Endometrium (tissue), 2 donors: ENCODE results near the gene SUSD4.
"Not testable (repeated sequence)": the region's sequence is repeated elsewhere in the genome, so short reads cannot be mapped to it uniquely, and the experiment has no call there.

Source experiments
- FAIRE-seq: peaks from 2 replicates; lab custom pipeline; 2012; peaks lifted over from hg19 to GRCh38; lab: Jason Lieb, UNC
- donor health status: control.
- donor health status: control.

SUSD4 gene

DNA sequence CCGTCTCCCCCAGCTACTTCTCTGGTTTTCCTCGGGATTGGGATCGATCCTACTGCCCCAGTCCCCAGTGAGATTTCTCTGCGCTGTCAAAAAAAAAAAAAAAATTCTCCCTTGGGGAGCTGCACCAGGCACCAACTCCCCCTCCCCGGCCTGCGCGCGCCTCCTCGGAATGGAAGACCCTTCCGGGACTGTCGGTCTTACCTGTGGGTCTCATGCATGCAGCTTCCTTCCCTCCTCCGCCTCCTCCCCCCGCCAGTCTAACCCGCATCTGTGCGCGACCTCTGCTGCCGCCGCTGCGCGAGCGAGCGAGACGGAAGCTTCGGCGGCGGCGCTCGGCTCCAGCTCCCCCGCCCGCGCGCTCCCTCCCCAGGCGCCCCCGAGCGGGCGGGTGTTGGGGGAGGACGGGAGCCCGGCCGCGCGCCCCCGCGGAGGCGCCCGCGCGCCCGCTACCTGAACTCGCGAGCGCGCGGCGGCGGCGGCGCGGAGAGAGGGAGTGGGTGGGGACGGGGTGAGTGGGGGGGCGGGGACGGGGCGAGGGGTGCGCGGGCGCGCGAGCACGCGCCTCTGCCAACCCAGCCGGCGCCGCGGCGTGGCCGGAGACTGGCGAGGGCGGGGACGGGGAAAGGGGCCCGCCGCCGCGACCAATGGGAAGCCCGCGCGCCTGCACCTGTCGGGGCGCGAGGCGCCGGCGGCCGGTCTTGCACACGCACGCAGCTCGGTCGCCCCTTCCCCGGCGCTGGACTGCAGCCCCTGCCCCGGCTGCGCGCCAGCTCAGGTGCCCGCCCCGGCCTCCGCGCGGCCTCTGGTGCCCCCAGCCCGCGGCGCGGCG, at the start of gene SUSD4:
Gene SUSD4, minus strand, starts transcription at position 321 of the 829 bp plus-strand sequence. CDS start 751 bp downstream, outside the sequence.
- no peak for FAIRE-seq

DNA sequence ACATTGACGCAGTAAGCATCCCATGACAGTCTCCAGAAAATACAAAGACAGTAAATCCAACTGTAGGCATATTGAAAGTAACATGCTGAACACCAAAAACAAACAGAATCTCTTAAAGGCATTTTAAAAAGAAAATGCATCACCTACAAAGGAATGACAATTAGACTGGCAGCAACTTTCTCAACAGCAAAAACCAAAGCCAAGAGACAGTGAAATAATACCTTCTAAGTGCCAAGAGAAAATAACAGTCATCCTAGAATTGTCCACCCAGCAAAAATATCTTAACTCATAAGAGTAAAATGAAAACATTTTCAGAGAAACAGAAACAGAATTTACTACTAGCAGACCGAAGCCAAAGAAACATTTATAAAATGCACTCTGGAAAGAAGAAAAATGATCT, 49.2 kb upstream of the SUSD4 start:
- FAIRE-seq, result no peak

- no peak for FAIRE-seq
Observed at GRCh38 chr1:223411710-223412109, 47.7 kb upstream of the SUSD4 start.

GRCh38 chr1:223411309-223411708, 47.3 kb upstream of the SUSD4 start:
- FAIRE-seq, result no peak

GRCh38 chr1:223410036-223410435, 46.1 kb upstream of the SUSD4 start:
- no peak for FAIRE-seq

DNA sequence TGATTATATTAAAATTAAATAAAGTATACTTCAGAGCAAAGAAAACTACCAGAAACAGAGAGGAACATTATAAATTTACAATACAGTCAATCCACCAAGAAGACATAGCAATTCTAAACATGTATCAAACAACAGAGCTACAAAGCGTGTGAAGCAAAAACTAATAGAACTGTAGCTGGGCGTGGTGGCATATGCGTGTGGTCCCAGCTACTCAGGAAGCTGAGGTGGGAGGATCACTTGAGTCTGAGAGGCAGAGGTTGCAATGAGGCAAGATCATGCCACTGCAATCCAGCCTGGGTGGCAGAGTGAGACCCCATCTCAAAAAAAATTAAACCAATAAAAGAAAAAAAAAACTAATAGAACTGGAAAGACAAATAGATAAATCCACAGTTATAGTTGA, 41.5 kb upstream of the SUSD4 start:
- no peak for FAIRE-seq

DNA sequence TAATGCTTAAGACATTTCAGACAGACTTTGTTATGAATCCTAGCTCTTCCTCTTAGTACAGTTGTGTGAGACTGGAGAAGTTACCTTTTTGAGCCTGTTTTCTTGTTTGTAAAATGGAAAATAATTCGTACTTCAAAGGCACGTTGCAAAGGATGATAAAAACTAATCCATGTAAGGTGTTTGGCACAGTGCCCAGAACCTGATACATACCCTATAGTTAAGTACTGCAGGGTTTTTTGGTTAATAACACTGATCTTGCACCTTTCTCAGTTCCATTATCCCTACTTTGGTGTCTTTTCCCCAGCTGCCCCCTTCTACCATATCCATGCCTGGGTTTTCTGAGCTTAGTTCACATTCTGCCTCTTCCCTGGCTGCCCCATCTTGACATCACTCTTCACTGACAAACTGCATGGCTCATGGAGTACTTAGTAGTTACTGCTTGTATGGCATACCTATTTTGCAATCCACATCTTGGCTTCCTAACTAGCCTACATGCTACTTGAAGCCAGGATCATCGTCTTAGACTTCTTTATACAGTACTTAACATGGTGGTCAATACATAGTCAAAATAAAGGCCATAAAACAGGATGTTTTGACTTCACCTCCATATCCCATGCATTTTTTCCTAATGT, 39.3 kb upstream of the SUSD4 start:
- no peak for FAIRE-seq

DNA sequence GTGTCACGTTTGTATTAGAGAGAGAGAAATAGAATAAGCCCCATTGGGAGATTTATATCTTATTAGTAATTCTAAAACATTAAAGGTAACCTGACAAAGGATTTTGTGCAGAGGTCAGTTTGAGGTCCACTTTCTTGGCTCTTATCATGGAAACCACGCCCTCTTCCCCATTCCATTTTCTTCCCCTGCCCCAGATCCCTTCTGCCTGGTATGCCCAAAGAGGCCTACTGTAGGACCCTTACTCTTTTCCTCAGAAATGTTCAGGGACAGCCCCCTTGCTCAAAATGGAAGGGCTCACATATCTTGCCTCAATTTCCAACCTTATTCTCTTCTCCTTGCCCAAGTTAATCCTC, 38.8 kb upstream of the SUSD4 start:
- no peak for FAIRE-seq

DNA sequence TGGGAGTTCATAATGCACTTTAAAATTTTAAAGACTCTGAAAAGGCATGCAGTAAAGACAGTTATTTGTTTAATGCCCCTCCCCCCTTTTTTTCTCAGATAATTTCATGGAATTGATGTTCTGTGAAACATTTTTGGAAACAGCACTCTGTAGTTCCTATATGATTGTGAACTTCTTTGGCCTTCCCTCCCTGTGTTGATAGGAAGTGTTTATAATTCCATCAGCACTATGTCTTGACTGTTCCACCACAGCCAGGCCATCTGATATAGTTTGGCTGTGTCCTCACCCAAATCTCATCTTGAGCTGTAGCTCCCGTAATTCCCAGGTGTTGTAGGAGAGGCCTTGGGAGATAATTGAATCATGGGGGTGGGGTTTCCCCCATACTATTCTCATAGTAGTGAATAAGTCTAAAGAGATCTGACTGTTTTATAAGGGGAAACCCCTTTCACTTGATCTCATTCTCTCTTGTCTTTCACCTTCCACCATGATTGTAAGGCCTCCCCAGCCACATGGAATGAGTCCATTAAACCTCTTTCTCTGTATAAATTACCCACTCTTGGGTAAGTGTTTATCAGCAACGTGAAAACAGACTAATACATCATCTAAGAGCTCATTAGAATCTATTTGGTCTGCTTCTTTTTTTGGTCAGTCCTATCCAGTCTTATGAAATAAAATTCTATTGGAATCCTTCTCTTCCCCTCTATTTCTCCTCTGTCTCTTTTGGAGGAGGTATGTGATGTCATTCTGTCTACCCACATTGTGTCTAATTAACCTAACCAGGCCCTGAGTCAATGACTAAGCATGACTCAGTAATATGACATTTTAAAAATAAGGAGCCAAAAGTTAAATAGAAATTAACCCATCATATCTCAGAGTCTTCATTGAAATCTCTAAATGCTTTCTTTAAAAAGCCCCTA, 38.2 kb upstream of the SUSD4 start:
- FAIRE-seq, result no peak

- FAIRE-seq, result not testable (repeated sequence)
Observed at GRCh38 chr1:223399393-223399792, 35.4 kb upstream of the SUSD4 start.

DNA sequence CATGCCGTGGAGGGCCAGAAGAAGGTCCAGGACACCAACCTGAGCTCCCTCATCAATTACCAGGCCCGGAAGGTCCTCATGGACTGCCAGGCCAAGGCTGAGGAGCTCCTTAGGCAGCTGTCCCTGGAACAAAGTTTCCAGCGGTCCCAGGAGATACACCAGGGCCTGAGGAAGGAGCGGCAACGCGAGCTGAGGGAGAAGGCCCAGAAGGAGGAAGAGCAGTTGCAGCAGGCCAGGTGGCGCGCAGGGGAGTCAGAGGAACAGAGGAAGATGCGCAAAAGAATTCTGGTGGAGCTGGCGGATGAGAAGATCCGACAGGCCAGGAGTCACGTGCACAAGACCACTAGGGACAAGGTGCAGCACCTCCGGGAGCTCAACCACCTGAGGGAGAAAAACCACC, 30.7 kb upstream of the SUSD4 start:
- FAIRE-seq, result no peak

DNA sequence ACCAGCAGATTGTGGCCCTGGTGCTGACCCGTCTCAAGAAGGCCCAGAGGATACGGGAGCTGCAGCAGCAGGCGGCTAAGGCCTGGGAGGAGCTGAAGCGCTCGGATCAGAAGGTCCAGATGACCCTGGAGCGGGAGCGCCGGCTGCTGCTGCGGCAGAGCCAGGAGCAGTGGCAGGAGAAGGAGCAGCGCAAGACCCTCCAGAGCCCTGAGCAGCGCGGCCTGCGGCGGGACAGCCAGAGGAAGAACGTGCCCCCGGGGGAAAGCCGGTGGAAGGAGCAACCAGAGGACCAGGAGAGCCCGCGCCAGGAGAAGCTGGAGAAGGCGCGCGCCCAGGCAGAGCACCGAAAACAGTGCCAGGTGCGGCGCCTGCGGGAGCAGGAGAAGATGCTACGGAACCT, 30.3 kb upstream of the SUSD4 start:
- FAIRE-seq, result no peak

DNA sequence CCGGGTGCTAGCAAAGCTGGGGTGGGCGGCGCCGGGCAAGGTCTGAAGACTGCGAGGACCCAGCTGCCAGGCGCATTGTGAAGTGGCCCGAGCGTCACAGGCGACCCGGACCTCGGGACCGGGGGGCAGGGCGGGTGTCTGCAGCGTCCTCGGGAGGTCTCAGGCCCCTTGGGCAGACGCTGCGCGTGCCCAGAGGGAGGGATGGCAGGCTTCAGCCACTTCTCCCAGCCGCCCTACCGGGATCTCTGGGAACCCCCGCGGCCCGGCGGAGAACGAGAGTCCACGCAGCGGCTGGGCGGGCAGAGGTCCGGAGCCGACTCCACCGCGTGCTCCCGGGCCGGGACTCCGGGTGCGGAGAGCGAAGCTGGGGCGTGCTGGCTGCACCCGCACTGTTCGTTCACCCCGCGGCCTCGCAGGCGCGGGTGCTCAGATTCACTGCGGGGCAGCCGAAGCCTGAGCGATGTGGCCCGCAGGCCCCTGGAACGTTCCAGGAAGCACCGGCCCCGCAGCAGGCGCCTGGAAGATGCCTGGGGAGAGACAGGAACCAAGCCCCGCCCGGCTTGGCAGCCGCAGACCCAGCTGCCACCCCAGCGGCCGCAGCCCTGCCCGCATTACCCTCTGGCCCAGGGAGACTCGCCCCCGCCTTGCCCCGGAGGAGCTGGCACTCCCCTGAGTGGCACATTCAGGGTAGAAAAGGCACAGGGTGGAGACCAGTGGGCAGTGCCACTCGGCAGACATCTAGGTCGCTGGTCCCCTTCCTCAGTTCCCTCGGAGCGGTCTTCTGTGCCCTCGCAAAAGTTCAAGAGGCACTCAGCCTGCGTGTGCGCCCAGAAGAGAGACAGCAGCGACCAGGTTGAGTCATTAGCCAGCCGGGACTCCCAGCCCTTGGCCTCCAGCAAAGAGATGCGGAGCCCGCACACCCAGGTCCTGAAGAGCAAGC, 29.6 kb upstream of the SUSD4 start, which contains the start of gene CCDC185:
Gene CCDC185, plus strand, starts transcription at position 141 of the 940 bp plus-strand sequence. Its CDS starts 61 bp downstream, at position 202.
- FAIRE-seq, result no peak

DNA sequence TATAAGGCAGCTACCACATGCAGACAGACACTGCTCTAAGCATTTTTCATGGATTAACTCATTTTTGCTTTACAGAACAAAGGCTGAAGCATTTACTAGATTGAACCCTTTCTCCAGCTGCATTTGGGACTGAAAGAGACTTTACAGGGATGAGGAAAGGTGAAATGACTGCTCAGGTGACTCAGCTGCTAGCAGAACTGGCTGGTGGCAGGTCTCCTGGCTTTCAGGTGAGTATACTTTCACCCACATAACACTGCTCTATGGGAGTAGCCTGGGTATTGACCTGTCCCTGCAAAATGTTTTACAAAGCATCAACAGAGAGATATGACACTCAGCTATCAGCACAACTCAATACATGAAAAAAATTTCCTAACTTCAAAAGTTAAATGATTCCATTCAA, 26.6 kb upstream of the SUSD4 start:
- FAIRE-seq, result no peak

- FAIRE-seq, result no peak
Observed at GRCh38 chr1:223386013-223386412, 22.0 kb upstream of the SUSD4 start.

GRCh38 chr1:223378754-223379153, 14.8 kb upstream of the SUSD4 start:
- no peak for FAIRE-seq

GRCh38 chr1:223374064-223374610, 10.2 kb upstream of the SUSD4 start:
- no peak for FAIRE-seq

DNA sequence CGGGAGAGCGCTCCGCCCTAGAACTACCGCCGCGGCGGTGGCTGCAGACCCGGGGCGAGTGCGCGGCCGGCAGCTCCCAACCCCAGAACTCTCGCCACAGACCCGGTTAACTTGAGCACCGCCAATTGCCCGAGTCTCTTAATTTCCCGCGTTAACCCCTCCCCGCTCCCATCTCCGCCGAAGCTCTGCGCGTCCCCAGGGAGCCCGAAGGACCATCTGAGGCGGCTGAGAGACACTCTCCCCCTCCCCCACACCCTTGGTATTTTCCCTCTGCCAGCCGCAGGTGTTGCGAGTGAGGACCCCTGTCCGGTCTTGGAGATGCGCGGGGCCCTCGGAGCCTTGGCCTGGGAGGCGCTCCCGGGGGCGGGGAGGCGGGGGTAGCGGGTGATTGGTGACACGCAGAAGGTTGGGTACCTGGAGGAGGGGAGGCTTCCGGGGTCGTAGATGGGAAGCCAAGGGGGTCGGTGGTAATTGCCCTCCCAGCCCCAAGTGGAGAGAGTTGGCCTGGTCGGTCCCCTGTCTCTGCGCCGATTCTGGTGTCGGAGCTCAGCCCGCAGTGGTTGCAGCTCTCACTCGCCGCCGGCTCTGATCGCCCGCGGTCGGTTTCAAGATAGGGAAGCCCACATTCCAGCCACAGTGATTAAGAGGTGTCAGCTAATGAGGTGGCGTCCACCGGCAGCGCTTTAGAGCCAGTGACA, 858 bp upstream of the SUSD4 start:
- FAIRE-seq, result no peak

DNA sequence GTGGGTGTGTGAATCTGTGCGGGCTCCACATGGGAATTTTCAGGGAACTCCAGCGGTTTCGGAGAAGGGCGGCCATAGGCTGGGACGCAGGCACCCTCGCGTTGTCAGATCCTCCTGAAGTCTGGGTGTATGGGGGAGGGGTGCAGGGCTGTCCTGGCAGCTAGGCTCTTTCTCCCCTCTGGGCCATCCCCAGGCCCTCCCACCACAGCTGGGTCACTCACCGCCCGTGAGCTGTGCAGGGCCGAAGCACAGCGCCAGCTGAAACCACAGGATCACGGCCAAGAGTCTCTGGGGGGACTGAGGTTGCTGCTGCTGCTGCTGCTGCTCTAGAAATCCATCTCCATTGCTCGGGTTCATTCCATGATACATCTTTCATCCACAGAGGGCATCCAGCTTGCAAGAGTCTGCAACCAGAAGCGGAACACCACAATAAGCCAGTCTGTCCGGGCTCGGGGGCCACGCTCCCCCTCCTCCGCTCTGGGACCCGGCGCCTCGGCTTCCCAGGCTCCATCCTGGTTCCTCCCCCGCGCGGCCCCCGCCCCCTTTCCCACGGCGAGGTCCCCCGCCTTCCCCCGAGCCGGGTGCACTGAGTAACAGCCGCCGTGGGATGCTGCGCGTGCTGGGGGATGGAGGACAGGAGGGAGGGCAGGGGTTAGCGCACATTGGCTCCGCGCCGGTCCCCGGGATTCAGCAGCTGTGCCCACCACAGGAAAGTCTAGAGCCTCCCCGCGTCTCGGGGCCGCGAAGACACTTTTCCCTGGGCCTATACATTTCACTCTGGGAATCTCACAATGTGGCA, 720 bp downstream of the SUSD4 start:
- FAIRE-seq, result no peak

DNA sequence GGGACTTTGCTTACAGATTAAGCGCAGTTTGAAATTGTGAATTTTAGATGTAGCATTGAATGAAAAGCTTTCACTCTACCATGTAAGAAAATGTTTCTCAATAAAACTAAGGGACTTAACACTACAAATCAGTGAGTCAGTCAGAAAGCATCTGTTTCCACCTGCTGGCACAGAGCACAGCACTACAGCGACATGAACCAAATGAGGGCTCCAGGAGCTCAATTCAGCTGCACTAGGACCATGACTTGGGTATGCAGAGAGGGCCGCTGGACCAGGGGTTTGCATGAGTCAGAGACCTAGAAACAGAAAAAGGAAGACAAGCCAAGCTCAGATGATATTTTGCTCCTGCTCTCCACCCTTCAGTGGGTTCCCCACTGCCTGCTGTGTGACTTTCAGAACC, 5.2 kb downstream of the SUSD4 start:
- FAIRE-seq, result no peak
